ENCODE data around the gene RMP24.

Gene RMP24

GRCh38 chr18:35969676-35970075, 2.8 kb upstream of the RMP24 start:
- Histone ChIP-seq H3K36me3 (ENCODE audit: insufficient read depth, low read length) (peaks cover 8% of the 10 kb centered on the region), H3K27ac (ENCODE audit: low read depth, low read length) (no peak overlapping the region), H3K9me3 (ENCODE audit: low read depth, low read length) (no peaks in the 10 kb centered on the region), H3K4me3 (ENCODE audit: insufficient read depth, low read length) (no peak overlapping the region), H4K20me1 (ENCODE audit: insufficient read depth, low read length) (no peaks in the 10 kb centered on the region), H3K79me2 (ENCODE audit: insufficient read depth, low read length) (peaks cover 28% of the 10 kb centered on the region), H3K4me1 (ENCODE audit: insufficient read depth, low read length) (peaks cover 24% of the 10 kb centered on the region), H2AFZ (ENCODE audit: low read length) (no peak overlapping the region), H3K4me2 (ENCODE audit: insufficient read depth, low read length) (no peak overlapping the region), H3K27me3 (ENCODE audit: insufficient read depth, low read length) (no peaks in the 10 kb centered on the region)
- no peak for TF ChIP-seq CTCF (IDR thresholded peaks at IDR 0.05; ENCODE audit: extremely low read depth, low read depth, low read length)
- no peak for DNase-seq (ENCODE audit: insufficient read length, low spot score, missing footprints)

DNA sequence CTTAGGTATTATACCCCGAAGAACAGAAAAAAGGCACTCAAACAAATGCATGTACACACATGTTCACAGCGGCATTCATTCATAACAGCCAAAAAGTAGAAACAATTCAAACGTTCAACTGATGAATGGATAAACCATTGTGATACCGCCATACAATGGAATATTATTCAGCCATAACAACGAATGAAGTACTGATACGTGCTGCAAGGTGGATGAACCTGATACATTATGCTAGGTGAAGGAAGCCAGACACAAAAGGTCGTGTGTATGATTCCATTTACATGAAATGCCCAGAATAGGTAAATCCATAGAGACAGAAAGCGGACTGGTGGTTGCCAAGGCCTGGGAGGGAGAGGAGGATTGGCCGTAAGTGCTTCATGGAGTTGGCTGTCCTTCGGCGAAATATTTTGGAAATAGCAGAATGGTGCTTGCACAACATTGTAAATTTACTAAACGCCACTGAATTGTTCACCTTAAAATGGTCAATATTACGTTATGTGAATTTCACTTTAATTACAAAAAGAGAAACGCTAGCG, 750 bp upstream of the RMP24 start:
- Histone ChIP-seq H3K4me1 (ENCODE audit: insufficient read depth, low read length) (peaks cover 24% of the 10 kb centered on the region), H3K4me3 (ENCODE audit: insufficient read depth, low read length) (peak overlapping the region; percentile 83), H3K36me3 (ENCODE audit: insufficient read depth, low read length) (peaks cover 27% of the 10 kb centered on the region), H3K4me2 (ENCODE audit: insufficient read depth, low read length) (peak overlapping the region; percentile 97), H2AFZ (ENCODE audit: low read length) (peak overlapping the region; percentile 98), H3K9me3 (ENCODE audit: low read depth, low read length) (no peaks in the 10 kb centered on the region), H3K27me3 (ENCODE audit: insufficient read depth, low read length) (no peaks in the 10 kb centered on the region), H3K79me2 (ENCODE audit: insufficient read depth, low read length) (peaks cover 28% of the 10 kb centered on the region), H3K27ac (ENCODE audit: low read depth, low read length) (peak overlapping the region; percentile 74), H4K20me1 (ENCODE audit: insufficient read depth, low read length) (no peaks in the 10 kb centered on the region)
- peak; percentile 39 for DNase-seq (ENCODE audit: insufficient read length, low spot score, missing footprints)
- no peak for TF ChIP-seq CTCF (IDR thresholded peaks at IDR 0.05; ENCODE audit: extremely low read depth, low read depth, low read length)

- Histone ChIP-seq H3K36me3 (ENCODE audit: insufficient read depth, low read length) (peaks cover 43% of the 10 kb centered on the region), H3K27me3 (ENCODE audit: insufficient read depth, low read length) (no peaks in the 10 kb centered on the region), H3K4me1 (ENCODE audit: insufficient read depth, low read length) (peaks cover 24% of the 10 kb centered on the region), H3K9me3 (ENCODE audit: low read depth, low read length) (no peaks in the 10 kb centered on the region), H2AFZ (ENCODE audit: low read length) (no peak overlapping the region), H3K4me2 (ENCODE audit: insufficient read depth, low read length) (peak overlapping the region; percentile 92), H3K27ac (ENCODE audit: low read depth, low read length) (no peak overlapping the region), H3K4me3 (ENCODE audit: insufficient read depth, low read length) (peak overlapping the region; percentile 83), H4K20me1 (ENCODE audit: insufficient read depth, low read length) (no peaks in the 10 kb centered on the region), H3K79me2 (ENCODE audit: insufficient read depth, low read length) (peaks cover 28% of the 10 kb centered on the region)
- DNase-seq (ENCODE audit: insufficient read length, low spot score, missing footprints) = no peak
- TF ChIP-seq CTCF (IDR thresholded peaks at IDR 0.05; ENCODE audit: extremely low read depth, low read depth, low read length) = no peak
These were observed 1.2 kb downstream of the RMP24 start for GRCh38 chr18:35973650-35974049.

- Histone ChIP-seq H3K27ac (ENCODE audit: low read depth, low read length) (no peak overlapping the region), H3K4me1 (ENCODE audit: insufficient read depth, low read length) (peaks cover 24% of the 10 kb centered on the region), H3K79me2 (ENCODE audit: insufficient read depth, low read length) (peaks cover 28% of the 10 kb centered on the region), H3K4me3 (ENCODE audit: insufficient read depth, low read length) (no peak overlapping the region), H3K27me3 (ENCODE audit: insufficient read depth, low read length) (no peaks in the 10 kb centered on the region), H3K9me3 (ENCODE audit: low read depth, low read length) (no peaks in the 10 kb centered on the region), H2AFZ (ENCODE audit: low read length) (no peak overlapping the region), H3K36me3 (ENCODE audit: insufficient read depth, low read length) (peaks cover 49% of the 10 kb centered on the region), H4K20me1 (ENCODE audit: insufficient read depth, low read length) (no peaks in the 10 kb centered on the region), H3K4me2 (ENCODE audit: insufficient read depth, low read length) (peak overlapping the region; percentile 92)
- no peak for TF ChIP-seq CTCF (IDR thresholded peaks at IDR 0.05; ENCODE audit: extremely low read depth, low read depth, low read length)
- no peak for DNase-seq (ENCODE audit: insufficient read length, low spot score, missing footprints)
These were observed 1.7 kb downstream of the RMP24 start for GRCh38 chr18:35974181-35974580.

All from osteoblast (primary cell).